Thoracic aorta (tissue), 2 donors: ENCODE measurements around the gene CHST11. TPM values are rescaled to one million over a fixed set of nuclear protein-coding genes. Genes with fewer than 3 reads are reported as not detected.

ENCODE experiments used
- total RNA-seq, 2 donors: library from RNA; depleted of rRNA; stranded (reverse); fragments of >200 nt; gene quantifications; one replicate each; pipeline versions ENCODE4 v1.1.0 to v1.2.3, GENCODE V29; 2016

Gene CHST11
- total RNA-seq, 2 donors from 2014 or later, result 41.9 to 79.3 TPM

Other genes with a start within 250 kb of the CHST11 start
- gene TXNRD1, start 241.2 kb upstream of the CHST11 start, total RNA-seq, result 100 to 1,000 TPM; 269 to 332 TPM
- 10 to 100 TPM; 32.7 to 33.7 TPM for gene EID3, start 153.2 kb upstream of the CHST11 start, total RNA-seq